Measurements from ENCODE around the gene CCL13.
"Not testable (repeated sequence)": the region's sequence is repeated elsewhere in the genome, so short reads cannot be mapped to it uniquely, and the experiment has no call there.

CCL13 gene

GRCh38 chr17:34356194-34356593, at the start of gene CCL13:
CCL13 (plus strand) TSS chr17:34356480; CDS start chr17:34356527, 47 bp downstream.
- no peak for DNase-seq (ENCODE audit: low read depth)

GRCh38 chr17:34307110-34307509, 49.2 kb upstream of the CCL13 start:
- no peak for DNase-seq (ENCODE audit: low read depth)

- DNase-seq (ENCODE audit: low read depth): no peak
These were observed 47.9 kb upstream of the CCL13 start for GRCh38 chr17:34308371-34308770.

GRCh38 chr17:34311291-34311690, 45.0 kb upstream of the CCL13 start:
- no peak for DNase-seq (ENCODE audit: low read depth)

GRCh38 chr17:34312080-34312479, 44.2 kb upstream of the CCL13 start:
- no peak for DNase-seq (ENCODE audit: low read depth)

- DNase-seq (ENCODE audit: low read depth): no peak
These were observed 43.1 kb upstream of the CCL13 start for GRCh38 chr17:34313164-34313563.

GRCh38 chr17:34314279-34314678, 42.0 kb upstream of the CCL13 start:
- no peak for DNase-seq (ENCODE audit: low read depth)

- no peak for DNase-seq (ENCODE audit: low read depth)
These were observed 37.8 kb upstream of the CCL13 start for GRCh38 chr17:34318474-34318873.

GRCh38 chr17:34319039-34319483, 37.2 kb upstream of the CCL13 start, which contains the start of gene CCL8:
CCL8 (plus strand) TSS chr17:34319435; CDS start chr17:34319502, 67 bp downstream.
- no peak for DNase-seq (ENCODE audit: low read depth)

GRCh38 chr17:34321964-34322363, 34.3 kb upstream of the CCL13 start:
- no peak for DNase-seq (ENCODE audit: low read depth)

GRCh38 chr17:34327580-34327979, 28.7 kb upstream of the CCL13 start:
- not testable (repeated sequence) for DNase-seq (ENCODE audit: low read depth)

GRCh38 chr17:34337701-34338100, 18.6 kb upstream of the CCL13 start:
- DNase-seq (ENCODE audit: low read depth): no peak

GRCh38 chr17:34339138-34339770, 17.0 kb upstream of the CCL13 start:
- DNase-seq (ENCODE audit: low read depth): no peak

- DNase-seq (ENCODE audit: low read depth): no peak
These were observed 14.4 kb upstream of the CCL13 start for GRCh38 chr17:34341916-34342315.

GRCh38 chr17:34347063-34347462, 9.2 kb upstream of the CCL13 start:
- DNase-seq (ENCODE audit: low read depth): no peak

GRCh38 chr17:34349751-34350150, 6.5 kb upstream of the CCL13 start:
- no peak for DNase-seq (ENCODE audit: low read depth)

GRCh38 chr17:34351096-34351495, 5.2 kb upstream of the CCL13 start:
- DNase-seq (ENCODE audit: low read depth): no peak

GRCh38 chr17:34352191-34352590, 4.1 kb upstream of the CCL13 start:
- no peak for DNase-seq (ENCODE audit: low read depth)

GRCh38 chr17:34354637-34355036, 1.6 kb upstream of the CCL13 start:
- DNase-seq (ENCODE audit: low read depth): no peak

GRCh38 chr17:34357398-34357797, 1.1 kb downstream of the CCL13 start:
- no peak for DNase-seq (ENCODE audit: low read depth)

- DNase-seq (ENCODE audit: low read depth): no peak
These were observed 2.4 kb downstream of the CCL13 start for GRCh38 chr17:34358631-34359030.

GRCh38 chr17:34360601-34361270, 4.5 kb downstream of the CCL13 start:
- DNase-seq (ENCODE audit: low read depth): no peak

GRCh38 chr17:34361478-34362061, 5.3 kb downstream of the CCL13 start:
- DNase-seq (ENCODE audit: low read depth): peak; percentile 12

Measured in stimulated activated CD4-positive, alpha-beta T cell treated with anti-CD3 and anti-CD28 coated beads, Interleukin-2, amount 100 ng/mL, for 4 hours (primary cell).